Natural killer cell (primary cell): Measurements from ENCODE around the gene CDC27. TPM values are rescaled to one million over a fixed set of nuclear protein-coding genes. Genes with fewer than 3 reads are reported as not detected.
"Not testable (repeated sequence)": the region's sequence is repeated elsewhere in the genome, so short reads cannot be mapped to it uniquely, and the experiment has no call there.

Experiments used
- ATAC-seq, 3 donors: fragments of 150-1000 bp in 2 of 3; fragments of 200-7000 bp in 1 of 3; cut with Tn5 transposase; 1 replicate in 1 of 3; 2 replicates in 2 of 3; pipeline ENCODE4 v1.10.0; 2021; ENCODE audit warnings: mild to moderate bottlenecking in 2 of 3, moderate library complexity in 2 of 3
- DNase-seq, 2 donors: peaks; one replicate each; pipeline versions ENCODE4 v3.0.0 to v3.0.0-alpha.2; 2013 to 2021; ENCODE audit warnings: mixed read lengths in 1 of 2
- H3K27ac ChIP-seq: one replicate; pipeline ENCODE4 v1.5.1; 2013; ENCODE audit warnings: mild to moderate bottlenecking, low read length
- H3K27me3 ChIP-seq: one replicate; pipeline ENCODE4 v1.6.1; 2013; ENCODE audit warnings: low read length; ENCODE audit not compliant: control insufficient read depth, insufficient read depth
- H3K36me3 ChIP-seq: one replicate; pipeline ENCODE4 v1.6.1; 2013; ENCODE audit warnings: low read length; ENCODE audit not compliant: control insufficient read depth, insufficient read depth
- H3K4me1 ChIP-seq: one replicate; pipeline ENCODE4 v1.6.1; 2013; ENCODE audit warnings: low read length; ENCODE audit not compliant: control insufficient read depth, insufficient read depth
- H3K4me3 ChIP-seq: one replicate; pipeline ENCODE4 v1.5.1; 2013; ENCODE audit warnings: low read length
- H3K9me3 ChIP-seq: one replicate; pipeline ENCODE4 v1.6.1; 2013; ENCODE audit warnings: low read length; ENCODE audit not compliant: control insufficient read depth, insufficient read depth
- H3K27ac Mint-ChIP-seq, 2 donors: one replicate each; pipeline ENCODE4 v1.8.0; 2022; ENCODE audit warnings: mild to moderate bottlenecking in 2 of 2, mixed read lengths in 2 of 2, moderate library complexity in 1 of 2
- H3K27me3 Mint-ChIP-seq, 2 donors: one replicate each; pipeline ENCODE4 v1.8.0; 2022; ENCODE audit warnings: low read depth in 2 of 2, mixed read lengths in 2 of 2
- H3K36me3 Mint-ChIP-seq: one replicate; pipeline ENCODE4 v1.8.0; 2022; ENCODE audit warnings: mixed read lengths
- H3K4me1 Mint-ChIP-seq, 2 donors: one replicate each; pipeline ENCODE4 v1.8.0; 2022; ENCODE audit warnings: mixed read lengths in 2 of 2
- H3K4me3 Mint-ChIP-seq: one replicate; pipeline ENCODE4 v1.8.0; 2022; ENCODE audit warnings: mild to moderate bottlenecking, moderate library complexity, mixed read lengths
- H3K9me3 Mint-ChIP-seq, 2 donors: one replicate each; pipeline ENCODE4 v1.8.0; 2022; ENCODE audit warnings: mixed read lengths in 2 of 2
- CTCF ChIP-seq: fragments of 200-600 bp; IDR thresholded peaks from one replicate; pipeline ENCODE4 v1.8.0; 2022; ENCODE audit warnings: antibody characterized with exemption
- WGBS: methylation state at CpG from one replicate; pipeline ENCODE4 v1.1.7; 2013; ENCODE audit warnings: missing lambda C conversion rate; ENCODE audit not compliant: insufficient coverage; 5-methylcytosine and 5-hydroxymethylcytosine counted together
- intact Hi-C: fragments of 100-400 bp; cut with micrococcal nuclease; formaldehyde crosslinking; loops from one replicate; pipeline ENCODE4 v1.14.2; 2022
- total RNA-seq, 4 donors: library from RNA; stranded (reverse); fragments of 120-200 nt in 1 of 4; gene quantifications; one replicate each; pipeline versions ENCODE4 v1.2.3 to v1.2.4, GENCODE V29; 2013 to 2022

Gene CDC27
- total RNA-seq, 3 donors from 2014 or later (not counting 1 experiment from before 2014, with no cell fraction given) = 77.3 to 87.3 (median 78.8) TPM

GRCh38 chr17:47106130-47106529 lies 83.0 kb downstream of the CDC27 start:
- H3K27me3 Mint-ChIP-seq = peaks cover 13 to 15% of the 10 kb centered on the region in 2 donors
- H3K36me3 Mint-ChIP-seq = no peaks in the 10 kb centered on the region
- H3K4me3 ChIP-seq = no peak overlapping the region
- H3K9me3 Mint-ChIP-seq = no peaks in the 10 kb centered on the region
- intact Hi-C loops = no loop called here
- no peaks in the 10 kb centered on the region for H3K36me3 ChIP-seq
- no peaks in the 10 kb centered on the region for H3K4me1 ChIP-seq
- ATAC-seq (no peak), DNase-seq (no peak)
- H3K4me3 Mint-ChIP-seq = no peak overlapping the region
- TF ChIP-seq CTCF = no peak
- H3K4me1 Mint-ChIP-seq = no peaks in the 10 kb centered on the region
- H3K9me3 ChIP-seq = no peaks in the 10 kb centered on the region
- 89% methylated on average over 7 of the region's 7 CpGs for WGBS
- no peak overlapping the region for H3K27ac ChIP-seq
- H3K27me3 ChIP-seq = no peaks in the 10 kb centered on the region
- no peak overlapping the region for H3K27ac Mint-ChIP-seq

GRCh38 chr17:47105246-47105645 lies 83.8 kb downstream of the CDC27 start:
- H3K27ac Mint-ChIP-seq, H3K4me3 Mint-ChIP-seq, H3K4me1 Mint-ChIP-seq, H3K27me3 ChIP-seq, DNase-seq, H3K4me3 ChIP-seq, H3K9me3 Mint-ChIP-seq, H3K27ac ChIP-seq, H3K36me3 Mint-ChIP-seq, ATAC-seq, H3K36me3 ChIP-seq, H3K4me1 ChIP-seq, H3K9me3 ChIP-seq, intact Hi-C loops: not testable (repeated sequence)
- 80% methylated on average over 1 of the region's 1 CpG for WGBS
- peaks cover 9 to 11% of the 10 kb centered on the region in 2 donors for H3K27me3 Mint-ChIP-seq

- no peaks in the 10 kb centered on the region for H3K36me3 Mint-ChIP-seq
- H3K27me3 Mint-ChIP-seq = peaks cover 8 to 9% of the 10 kb centered on the region in 2 donors
- no peak overlapping the region for H3K27ac Mint-ChIP-seq
- 96% methylated on average over 4 of the region's 4 CpGs for WGBS
- no peak for TF ChIP-seq CTCF
- peaks cover 12 to 16% of the 10 kb centered on the region in 2 donors for H3K4me1 Mint-ChIP-seq
- Histone ChIP-seq H3K36me3 (no peaks in the 10 kb centered on the region), H3K27ac (no peak overlapping the region), H3K27me3 (no peaks in the 10 kb centered on the region), H3K4me3 (no peak overlapping the region), H3K9me3 (no peaks in the 10 kb centered on the region), H3K4me1 (peaks cover 16% of the 10 kb centered on the region)
- intact Hi-C loops = no loop called here
- H3K9me3 Mint-ChIP-seq = no peaks in the 10 kb centered on the region
- no peak overlapping the region for H3K4me3 Mint-ChIP-seq
- no peak for ATAC-seq
- DNase-seq = no peak
Measured at GRCh38 chr17:47102914-47103313, 86.2 kb downstream of the CDC27 start.

- ATAC-seq (peak; percentile 99 to 100 (median 99)), DNase-seq (peak; percentile 92)
- Histone ChIP-seq H3K36me3 (no peaks in the 10 kb centered on the region), H3K4me3 (peak overlapping the region; percentile 50), H3K4me1 (peaks cover 19% of the 10 kb centered on the region), H3K27me3 (no peaks in the 10 kb centered on the region), H3K27ac (peak overlapping the region; percentile 74), H3K9me3 (no peaks in the 10 kb centered on the region)
- no peaks in the 10 kb centered on the region for H3K9me3 Mint-ChIP-seq
- H3K27me3 Mint-ChIP-seq = no peaks in the 10 kb centered on the region
- TF ChIP-seq CTCF = no peak
- peak overlapping the region; percentile 100 for H3K4me3 Mint-ChIP-seq
- intact Hi-C loops = no loop called here
- H3K4me1 Mint-ChIP-seq = peaks cover 12 to 18% of the 10 kb centered on the region in 2 donors
- H3K27ac Mint-ChIP-seq = peak overlapping the region; percentile 90 to 92
- under 1% methylated on average over 34 of the region's 42 CpGs for WGBS
- H3K36me3 Mint-ChIP-seq = no peaks in the 10 kb centered on the region
Measured at GRCh38 chr17:47099987-47100711, 88.9 kb downstream of the CDC27 start.
